Left lung (tissue), 10 donors: Measurements from ENCODE around the gene RNF8. TPM values are rescaled to one million over a fixed set of nuclear protein-coding genes. Genes with fewer than 3 reads are reported as not detected.

Source experiments
- ATAC-seq: fragments of 200-7000 bp; cut with Tn5 transposase; one replicate; pipeline ENCODE4 v1.9.1; 2020; ENCODE audit warnings: moderate library complexity
- DNase-seq, 4 donors: peaks; one replicate each; pipeline ENCODE4 v3.0.0-alpha.2; 2013 to 2020
- H3K27ac ChIP-seq, 2 donors: fragments of 200-600 bp; sonication (generic) in 1 of 2; one replicate each; pipeline versions ENCODE4 v1.5.0 to v1.8.0; 2020 to 2021
- H3K27me3 ChIP-seq, 2 donors: fragments of 200-600 bp; sonication (generic) in 1 of 2; one replicate each; pipeline versions ENCODE4 v1.5.0 to v1.8.0; 2020 to 2021
- H3K36me3 ChIP-seq, 2 donors: fragments of 200-600 bp; sonication (generic) in 1 of 2; one replicate each; pipeline versions ENCODE4 v1.5.0 to v1.8.0; 2020 to 2021
- H3K4me1 ChIP-seq, 2 donors: fragments of 200-600 bp; one replicate each; pipeline ENCODE4 v1.8.0; 2021
- H3K4me3 ChIP-seq, 2 donors: fragments of 200-600 bp; sonication (generic) in 1 of 2; one replicate each; pipeline versions ENCODE4 v1.5.0 to v1.8.0; 2020 to 2021; ENCODE audit warnings: mild to moderate bottlenecking in 1 of 2
- H3K9me3 ChIP-seq, 2 donors: fragments of 200-600 bp; sonication (generic) in 1 of 2; one replicate each; pipeline versions ENCODE4 v1.5.0 to v1.8.0; 2020 to 2021
- intact Hi-C, 2 donors: fragments of 100-400 bp; cut with DNase I; formaldehyde crosslinking; loops; one replicate each; pipeline versions ENCODE4 v1.11.2 to v1.14.2; 2022
- polyA plus RNA-seq, 6 donors: library from polyadenylated mRNA; unstranded; fragments of 120-200 nt; gene quantifications; one replicate each; pipeline ENCODE4 v1.2.1, GENCODE V29; 2013; ENCODE audit not compliant: insufficient read length in 6 of 6
- total RNA-seq, 2 donors: library from RNA; stranded (reverse); fragmentation: NEBNext Ultra II Directional; extraction: Animal tissue kit (Norgen Biotek cat#: 25700); gene quantifications; one replicate each; pipeline ENCODE4 v1.2.1, GENCODE V29; 2021
- TF ChIP-seq, protein P1 (sequence below), 2 donors: fragments of 200-600 bp; sonication (generic) in 1 of 2; IDR thresholded peaks; one replicate each; pipeline versions ENCODE4 v1.5.0 to v1.8.0; 2021; ENCODE audit warnings: antibody characterized with exemption in 2 of 2
- donor health status: DM: no; HTN: yes; CAD: no.
- donor health status: DM: no; HTN: no; CAD: no.

Gene RNF8
- total and polyA plus RNA-seq, 8 donors: 11.8 to 46.1 (median 34.8) TPM

DNA sequence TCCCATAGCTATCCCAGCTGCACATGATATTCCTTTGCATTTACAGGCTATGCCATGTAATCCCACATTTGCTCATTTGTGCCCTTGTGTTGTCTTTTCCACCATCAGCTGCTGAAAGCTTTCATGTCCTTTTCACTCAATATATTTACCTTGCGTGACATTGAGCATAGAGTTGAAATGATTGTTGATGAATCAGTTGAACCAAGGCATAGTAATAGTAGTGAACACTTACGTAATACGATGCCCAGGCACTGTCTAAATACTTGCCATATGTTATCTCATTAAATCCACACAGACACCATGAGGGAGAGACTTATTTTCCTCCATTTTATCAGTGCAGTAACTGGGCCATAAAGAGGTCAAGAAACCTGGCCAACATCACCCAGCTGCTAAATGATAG, 13.1 kb downstream of the RNF8 start:
- Histone ChIP-seq H3K36me3 (peaks cover 0 to 11% of the 10 kb centered on the region in 2 donors), H3K27ac (no peak overlapping the region), H3K9me3 (no peaks in the 10 kb centered on the region), H3K27me3 (no peaks in the 10 kb centered on the region), H3K4me1 (peaks cover 5 to 17% of the 10 kb centered on the region in 2 donors), H3K4me3 (no peak overlapping the region)
- ATAC-seq (no peak), DNase-seq (no peak)
- intact Hi-C loops: no loop called here
- TF ChIP-seq, protein P1, sequence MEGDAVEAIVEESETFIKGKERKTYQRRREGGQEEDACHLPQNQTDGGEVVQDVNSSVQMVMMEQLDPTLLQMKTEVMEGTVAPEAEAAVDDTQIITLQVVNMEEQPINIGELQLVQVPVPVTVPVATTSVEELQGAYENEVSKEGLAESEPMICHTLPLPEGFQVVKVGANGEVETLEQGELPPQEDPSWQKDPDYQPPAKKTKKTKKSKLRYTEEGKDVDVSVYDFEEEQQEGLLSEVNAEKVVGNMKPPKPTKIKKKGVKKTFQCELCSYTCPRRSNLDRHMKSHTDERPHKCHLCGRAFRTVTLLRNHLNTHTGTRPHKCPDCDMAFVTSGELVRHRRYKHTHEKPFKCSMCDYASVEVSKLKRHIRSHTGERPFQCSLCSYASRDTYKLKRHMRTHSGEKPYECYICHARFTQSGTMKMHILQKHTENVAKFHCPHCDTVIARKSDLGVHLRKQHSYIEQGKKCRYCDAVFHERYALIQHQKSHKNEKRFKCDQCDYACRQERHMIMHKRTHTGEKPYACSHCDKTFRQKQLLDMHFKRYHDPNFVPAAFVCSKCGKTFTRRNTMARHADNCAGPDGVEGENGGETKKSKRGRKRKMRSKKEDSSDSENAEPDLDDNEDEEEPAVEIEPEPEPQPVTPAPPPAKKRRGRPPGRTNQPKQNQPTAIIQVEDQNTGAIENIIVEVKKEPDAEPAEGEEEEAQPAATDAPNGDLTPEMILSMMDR (IDR thresholded peaks at IDR 0.05): no peak

DNA sequence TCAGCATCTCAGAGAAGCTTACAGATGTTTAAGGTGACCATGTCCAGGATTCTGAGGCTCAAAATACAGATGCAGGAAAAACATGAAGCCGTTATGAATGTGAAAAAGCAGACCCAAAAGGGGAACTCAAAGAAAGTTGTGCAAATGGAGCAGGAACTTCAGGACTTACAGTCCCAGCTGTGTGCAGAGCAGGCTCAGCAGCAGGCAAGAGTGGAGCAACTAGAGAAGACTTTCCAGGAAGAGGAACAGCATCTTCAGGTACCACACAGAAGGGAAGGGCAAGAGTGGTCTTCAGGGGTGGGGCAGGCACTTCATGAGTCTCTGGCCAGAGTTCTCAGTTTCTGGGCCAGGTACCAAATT, 15.2 kb downstream of the RNF8 start:
- Histone ChIP-seq H3K4me3 (no peak overlapping the region), H3K27ac (peak overlapping the region in 1 of 2 donors; percentile 13), H3K4me1 (peaks cover 5 to 17% of the 10 kb centered on the region in 2 donors), H3K9me3 (no peaks in the 10 kb centered on the region), H3K27me3 (no peaks in the 10 kb centered on the region), H3K36me3 (peaks cover 0 to 12% of the 10 kb centered on the region in 2 donors)
- intact Hi-C loops: no loop called here
- peak; percentile 35 for ATAC-seq
- TF ChIP-seq, protein P1 (IDR thresholded peaks at IDR 0.05): no peak
- DNase-seq: no peak

DNA sequence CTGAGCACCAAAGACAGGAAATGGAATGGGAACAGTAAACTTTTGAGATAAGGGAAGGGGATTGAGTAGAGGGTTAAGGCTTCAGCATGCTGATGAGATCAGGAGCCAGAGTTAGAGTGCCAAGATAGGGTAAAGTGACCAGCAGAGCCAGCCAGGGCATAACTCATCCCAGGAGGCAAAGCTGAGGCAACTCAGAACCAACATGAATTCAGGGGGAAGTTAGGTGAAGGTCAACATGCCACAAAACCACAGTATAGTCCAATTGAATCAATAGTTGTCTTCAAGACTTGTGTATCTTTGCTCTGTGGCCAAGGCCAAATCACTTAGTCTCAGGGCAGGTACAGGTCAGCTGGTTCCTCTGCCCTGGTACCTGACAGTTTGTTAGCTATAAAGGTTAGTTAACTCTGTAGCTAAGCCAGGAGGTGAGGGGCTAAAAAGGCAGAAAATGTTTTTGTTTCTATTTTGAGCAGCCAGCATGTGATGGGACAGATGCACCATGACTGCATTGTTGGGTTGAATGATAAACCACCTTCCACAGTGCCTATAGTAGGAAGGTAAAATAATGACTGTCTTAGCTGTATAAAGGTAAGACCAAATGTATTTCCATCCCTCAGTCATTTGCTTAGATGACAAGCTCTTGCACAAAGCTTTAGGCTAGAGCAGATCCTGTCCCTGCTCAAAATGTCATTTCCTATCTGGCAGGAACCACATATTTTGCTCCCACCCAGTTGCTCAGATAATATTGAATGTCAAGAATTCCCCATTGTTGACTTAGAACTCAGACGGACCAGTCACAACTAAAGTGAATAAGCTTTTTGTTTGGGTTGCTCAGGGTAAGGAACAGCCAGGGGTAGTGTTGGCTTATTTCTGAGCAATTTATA, 15.8 kb downstream of the RNF8 start:
- intact Hi-C loops: no loop called here
- H3K4me3 ChIP-seq: no peak overlapping the region
- H3K36me3 ChIP-seq: peaks cover 0 to 15% of the 10 kb centered on the region in 2 donors
- peak overlapping the region; percentile 9 to 13 for H3K27ac ChIP-seq
- ATAC-seq: peak; percentile 45
- DNase-seq: no peak
- peaks cover 5 to 17% of the 10 kb centered on the region in 2 donors for H3K4me1 ChIP-seq
- H3K27me3 ChIP-seq: no peaks in the 10 kb centered on the region
- TF ChIP-seq, protein P1 (IDR thresholded peaks at IDR 0.05): no peak
- no peaks in the 10 kb centered on the region for H3K9me3 ChIP-seq

DNA sequence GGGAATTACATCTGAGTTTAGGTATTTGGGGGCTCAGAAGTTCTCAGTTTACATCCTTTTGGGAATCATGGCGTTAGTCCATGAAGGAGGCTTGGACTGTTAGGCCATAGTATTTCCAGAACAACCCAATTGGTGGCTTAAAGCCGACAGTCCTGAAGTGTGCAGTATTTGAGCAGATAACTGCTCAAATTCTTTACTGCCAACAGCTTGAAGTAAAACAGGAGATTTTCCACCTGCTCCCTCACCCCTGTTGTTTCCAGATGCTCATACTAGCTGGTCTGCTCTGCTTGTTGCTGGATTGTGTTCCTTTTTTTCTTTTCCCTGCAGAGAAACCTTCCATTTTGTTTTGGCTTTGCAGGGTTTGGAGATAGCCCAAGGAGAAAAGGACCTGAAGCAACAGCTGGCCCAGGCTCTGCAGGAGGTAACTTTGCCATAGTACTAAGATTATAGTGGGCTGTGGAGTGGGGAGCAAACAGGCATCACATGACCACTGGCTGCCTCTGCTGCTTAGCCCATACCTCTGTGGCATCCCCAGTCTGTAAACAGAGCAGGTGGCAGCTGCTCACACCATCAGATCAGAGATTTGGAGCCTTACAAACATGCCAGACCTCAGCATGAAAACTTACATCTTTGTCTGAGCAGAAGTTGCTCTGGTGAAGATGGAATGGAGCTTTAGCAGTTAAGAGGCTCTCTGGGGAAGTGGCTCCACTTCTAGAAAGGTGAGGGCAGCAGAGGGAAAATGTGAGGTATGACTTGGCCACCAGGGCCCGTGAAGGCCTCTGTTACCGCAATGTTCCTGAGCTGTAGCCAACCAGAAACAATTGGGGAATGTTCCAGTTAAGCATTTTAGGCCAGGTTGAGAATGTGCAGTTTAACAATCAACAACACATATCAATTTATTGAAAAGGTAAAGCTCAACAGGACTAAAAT, 17.6 kb downstream of the RNF8 start:
- Histone ChIP-seq H3K4me3 (no peak overlapping the region), H3K4me1 (peaks cover 5 to 17% of the 10 kb centered on the region in 2 donors), H3K27me3 (no peaks in the 10 kb centered on the region), H3K9me3 (no peaks in the 10 kb centered on the region), H3K36me3 (peaks cover 0 to 33% of the 10 kb centered on the region in 2 donors), H3K27ac (peak overlapping the region in 1 of 2 donors; percentile 22)
- intact Hi-C loops: no loop called here
- no peak for DNase-seq
- peak; percentile 81 for ATAC-seq
- TF ChIP-seq, protein P1 (IDR thresholded peaks at IDR 0.05): no peak

DNA sequence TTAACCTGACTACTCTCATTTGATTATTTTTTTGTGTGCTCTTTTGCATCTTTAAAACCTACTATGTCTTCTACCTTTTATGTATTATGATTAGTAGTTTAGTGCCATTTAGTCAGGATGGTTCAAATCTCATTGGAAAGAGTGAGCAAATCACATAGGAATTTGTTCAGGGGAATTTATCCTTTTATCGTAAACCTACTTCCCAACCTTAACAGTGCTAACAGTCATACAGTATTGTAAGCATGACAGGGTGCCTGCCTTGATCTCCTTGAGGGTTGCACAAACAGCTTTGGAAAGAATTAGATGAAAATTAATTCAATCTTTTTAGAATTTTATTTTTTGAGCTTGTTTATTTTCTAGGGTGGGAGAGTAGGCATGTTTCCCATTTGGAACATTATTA, 18.3 kb downstream of the RNF8 start:
- Histone ChIP-seq H3K36me3 (peaks cover 0 to 38% of the 10 kb centered on the region in 2 donors), H3K4me1 (peaks cover 5 to 17% of the 10 kb centered on the region in 2 donors), H3K27me3 (no peaks in the 10 kb centered on the region), H3K4me3 (no peak overlapping the region), H3K9me3 (no peaks in the 10 kb centered on the region), H3K27ac (peak overlapping the region in 1 of 2 donors; percentile 22)
- intact Hi-C loops: no loop called here
- TF ChIP-seq, protein P1 (IDR thresholded peaks at IDR 0.05): no peak
- peak; percentile 10 for ATAC-seq
- DNase-seq: no peak
